GM21529 (cell line): ENCODE measurements around the gene TAAR9.

Experiments used
- ATAC-seq: cut with Tn5 transposase; IDR thresholded peaks from one replicate; pipeline ENCODE4 v1.9.1; 2021; ENCODE audit not compliant: unreplicated experiment

TAAR9 gene

DNA sequence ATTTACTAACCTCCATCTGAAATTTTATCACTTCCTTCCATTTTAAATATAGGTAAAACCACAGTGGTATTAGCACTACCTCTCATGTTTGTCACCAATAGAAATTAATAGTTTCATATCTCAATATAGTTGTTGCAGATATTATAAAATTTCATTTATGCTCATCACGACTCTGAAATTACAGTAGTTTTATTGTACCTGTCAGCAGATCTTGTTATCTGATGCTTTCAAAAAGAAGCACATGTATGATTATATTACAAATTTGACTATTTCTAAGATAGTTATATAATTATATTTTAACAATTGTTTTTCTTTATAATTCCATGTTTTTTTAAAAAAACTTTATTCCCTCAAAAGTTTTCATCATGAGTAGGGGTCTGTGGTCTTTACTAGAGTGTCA is 46.6 kb downstream of the TAAR9 start:
- ATAC-seq, result no peak

DNA sequence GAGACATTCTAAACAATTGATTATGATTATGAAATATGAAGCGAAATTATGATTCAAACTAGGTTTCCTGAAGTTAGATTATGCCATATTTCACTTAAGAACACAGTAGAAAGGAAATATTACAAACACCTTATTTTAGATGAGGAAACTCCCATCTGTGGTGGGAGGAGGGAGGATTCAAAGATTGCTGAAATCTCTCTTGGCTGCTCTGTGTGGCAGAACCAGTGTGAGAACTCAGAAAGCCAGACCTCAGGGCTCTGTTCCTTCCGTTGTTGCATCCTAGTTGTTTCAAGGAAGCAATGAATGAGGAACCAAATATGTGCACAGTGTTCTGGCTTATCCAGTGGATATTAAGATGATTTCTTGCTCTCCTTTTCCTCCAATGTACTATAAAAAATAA is 49.3 kb downstream of the TAAR9 start:
- ATAC-seq, result no peak
